HT1080 (cell line): ENCODE data around the gene SETX. TPM values are rescaled to one million over a fixed set of nuclear protein-coding genes. Genes with fewer than 3 reads are reported as not detected.
A peak's percentile ranks its signal among the peaks of the same experiment; 100 is the strongest.

Experiments used
- DNase-seq: peaks from one replicate; pipeline ENCODE4 v3.0.0-alpha.2; 2015; ENCODE audit warnings: low read depth
- total RNA-seq: library from RNA; depleted of rRNA; stranded (reverse); fragments of >200 nt; shearing (Covaris generic); gene quantifications from 2 replicates; pipeline ENCODE4 v1.2.3, GENCODE V29; 2014

SETX gene
- total RNA-seq, 1 experiment from 2014 or later, result 16.1 TPM

GRCh38 chr9:132241840-132242620, 112.8 kb downstream of the SETX start:
- no peak for DNase-seq

GRCh38 chr9:132241483-132241839, 113.3 kb downstream of the SETX start:
- no peak for DNase-seq

GRCh38 chr9:132240841-132241482, 113.8 kb downstream of the SETX start:
- peak; percentile 45 for DNase-seq

GRCh38 chr9:132239999-132240840, 114.6 kb downstream of the SETX start:
- DNase-seq, result no peak

- DNase-seq, result no peak
These were observed 115.3 kb downstream of the SETX start for GRCh38 chr9:132239518-132239917.

GRCh38 chr9:132238992-132239391, 115.8 kb downstream of the SETX start:
- no peak for DNase-seq

GRCh38 chr9:132238026-132238972, 116.5 kb downstream of the SETX start:
- DNase-seq, result no peak

GRCh38 chr9:132237481-132237880, 117.3 kb downstream of the SETX start:
- peak; percentile 39 for DNase-seq

- DNase-seq, result no peak
These were observed 118.0 kb downstream of the SETX start for GRCh38 chr9:132236662-132237311.

GRCh38 chr9:132235894-132236661, 118.7 kb downstream of the SETX start:
- DNase-seq, result peak; percentile 63

- no peak for DNase-seq
These were observed 119.7 kb downstream of the SETX start for GRCh38 chr9:132235125-132235524.

GRCh38 chr9:132234535-132234934, 120.3 kb downstream of the SETX start:
- no peak for DNase-seq

GRCh38 chr9:132233138-132233537, 121.6 kb downstream of the SETX start:
- DNase-seq, result no peak

- DNase-seq, result no peak
These were observed 122.3 kb downstream of the SETX start for GRCh38 chr9:132232522-132232921.

- DNase-seq, result no peak
These were observed 123.6 kb downstream of the SETX start for GRCh38 chr9:132231019-132231701.

GRCh38 chr9:132230605-132231004, 124.2 kb downstream of the SETX start:
- no peak for DNase-seq

GRCh38 chr9:132228062-132228461, 126.7 kb downstream of the SETX start:
- no peak for DNase-seq

GRCh38 chr9:132226571-132227430, 128.0 kb downstream of the SETX start:
- DNase-seq, result no peak
